Measurements from ENCODE around the gene BAHCC1. TPM values are rescaled to one million over a fixed set of nuclear protein-coding genes. Genes with fewer than 3 reads are reported as not detected.

The BAHCC1 gene
- total RNA-seq, 2 experiments from 2014 or later = 0.20 to 0.41 TPM

DNA sequence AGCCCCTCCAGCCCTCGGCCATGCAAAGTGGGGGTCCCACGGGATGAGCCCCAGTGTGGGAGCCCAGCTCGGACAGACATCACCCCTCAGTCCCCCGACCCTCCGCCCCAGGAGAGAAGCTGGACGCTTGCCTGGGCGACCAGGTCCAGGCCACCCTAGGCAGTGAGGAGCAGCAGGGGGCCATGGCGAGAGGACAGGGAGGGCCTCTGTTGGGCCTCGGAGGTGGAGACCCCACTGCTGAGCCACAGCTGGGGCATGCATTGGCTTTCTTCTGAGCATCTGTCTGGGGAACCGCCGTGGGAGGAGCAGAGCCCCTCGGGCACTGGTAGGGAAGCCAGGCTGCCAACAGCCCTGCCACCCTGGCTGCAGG lies 104.3 kb downstream of the BAHCC1 start:
- no peaks in the 10 kb centered on the region for H3K36me3 Mint-ChIP-seq (ENCODE audit: low read depth)
- no peaks in the 10 kb centered on the region for H3K27me3 ChIP-seq (ENCODE audit: control insufficient read depth in 1 of 2, insufficient read depth in 2 of 2, low read length in 2 of 2)

GRCh38 chr17:81500047-81500446 lies 104.8 kb downstream of the BAHCC1 start:
- no peaks in the 10 kb centered on the region for H3K27me3 ChIP-seq (ENCODE audit: control insufficient read depth in 1 of 2, insufficient read depth in 2 of 2, low read length in 2 of 2)
- CTCF ChIA-PET = no interaction called here
- no peak overlapping the region for H3K4me3 ChIP-seq (ENCODE audit: low read length)
- H3K36me3 Mint-ChIP-seq (ENCODE audit: low read depth) = no peaks in the 10 kb centered on the region
- POLR2A ChIA-PET = interaction anchor here (0.6 to 2.4 kb wide), 3 partner anchors 8 to 159 kb away, joined by 4 to 8 read pairs (median 4); partner anchors contain the start of gene ACTG1
- H3K9me3 Mint-ChIP-seq = no peaks in the 10 kb centered on the region
- TF ChIP-seq CTCF (IDR thresholded peaks at IDR 0.05) = no peak
- DNase-seq (no peak), ATAC-seq (ENCODE audit: poor library complexity) (no peak)
- no peaks in the 10 kb centered on the region for H3K36me3 ChIP-seq (ENCODE audit: insufficient read depth, low read length)
- H3K4me1 ChIP-seq (ENCODE audit: insufficient read depth, low read length) = peaks cover under 1% of the 10 kb centered on the region
- no peaks in the 10 kb centered on the region for H3K9me3 ChIP-seq (ENCODE audit: control insufficient read depth in 1 of 2, insufficient read depth in 1 of 2, low read length in 2 of 2)
- no peaks in the 10 kb centered on the region for H3K4me1 Mint-ChIP-seq (ENCODE audit: low read depth)
- H3K4me3 Mint-ChIP-seq = no peak overlapping the region
- H3K27ac ChIP-seq (ENCODE audit: low read depth in 1 of 2, low read length in 2 of 2) = no peak overlapping the region
- peaks cover 2% of the 10 kb centered on the region for H3K27me3 Mint-ChIP-seq
- no peak overlapping the region for H3K27ac Mint-ChIP-seq
- intact Hi-C loops (cut with DNase I, micrococcal nuclease) = no loop called here

More for the DNA sequence above, 104.3 kb downstream of the BAHCC1 start:
- Histone ChIP-seq H3K27ac (ENCODE audit: low read depth in 1 of 2, low read length in 2 of 2) (no peak overlapping the region), H3K4me3 (ENCODE audit: low read length) (no peak overlapping the region), H3K9me3 (ENCODE audit: control insufficient read depth in 1 of 2, insufficient read depth in 1 of 2, low read length in 2 of 2) (no peaks in the 10 kb centered on the region), H3K36me3 (ENCODE audit: insufficient read depth, low read length) (no peaks in the 10 kb centered on the region), H3K4me1 (ENCODE audit: insufficient read depth, low read length) (peaks cover 5% of the 10 kb centered on the region)
- intact Hi-C loops (cut with DNase I, micrococcal nuclease) = no loop called here
- no peak overlapping the region for H3K27ac Mint-ChIP-seq
- TF ChIP-seq CTCF (IDR thresholded peaks at IDR 0.05) = no peak
- H3K4me1 Mint-ChIP-seq (ENCODE audit: low read depth) = no peaks in the 10 kb centered on the region
- ChIA-PET CTCF (no interaction called here), POLR2A (interaction anchor here (0.6 to 2.4 kb wide), 4 partner anchors 8 to 159 kb away, joined by 4 to 8 read pairs (median 6); partner anchors contain the start of gene ACTG1)
- no peaks in the 10 kb centered on the region for H3K9me3 Mint-ChIP-seq
- H3K4me3 Mint-ChIP-seq = no peak overlapping the region
- DNase-seq = no peak
- peaks cover 7% of the 10 kb centered on the region for H3K27me3 Mint-ChIP-seq
- ATAC-seq (ENCODE audit: poor library complexity) = no peak

- Histone ChIP-seq H3K27me3 (ENCODE audit: control insufficient read depth in 1 of 2, insufficient read depth in 2 of 2, low read length in 2 of 2) (no peaks in the 10 kb centered on the region), H3K9me3 (ENCODE audit: control insufficient read depth in 1 of 2, insufficient read depth in 1 of 2, low read length in 2 of 2) (no peaks in the 10 kb centered on the region), H3K4me3 (ENCODE audit: low read length) (no peak overlapping the region), H3K27ac (ENCODE audit: low read depth in 1 of 2, low read length in 2 of 2) (no peak overlapping the region), H3K36me3 (ENCODE audit: insufficient read depth, low read length) (no peaks in the 10 kb centered on the region), H3K4me1 (ENCODE audit: insufficient read depth, low read length) (no peaks in the 10 kb centered on the region)
- DNase-seq (no peak), ATAC-seq (ENCODE audit: poor library complexity) (no peak)
- H3K4me1 Mint-ChIP-seq (ENCODE audit: low read depth) = peaks cover 1% of the 10 kb centered on the region
- no peak for TF ChIP-seq CTCF (IDR thresholded peaks at IDR 0.05)
- intact Hi-C loops (cut with DNase I, micrococcal nuclease) = no loop called here
- H3K27me3 Mint-ChIP-seq = no peaks in the 10 kb centered on the region
- ChIA-PET CTCF (no interaction called here), POLR2A (interaction anchor here (0.6 to 1.6 kb wide), 2 partner anchors 10 to 11 kb away, joined by 3 read pairs; partner anchors contain the start of gene ACTG1)
- no peaks in the 10 kb centered on the region for H3K9me3 Mint-ChIP-seq
- H3K36me3 Mint-ChIP-seq (ENCODE audit: low read depth) = peaks cover under 1% of the 10 kb centered on the region
- H3K4me3 Mint-ChIP-seq = no peak overlapping the region
- no peak overlapping the region for H3K27ac Mint-ChIP-seq
Measured at GRCh38 chr17:81502471-81503017, 107.3 kb downstream of the BAHCC1 start.

All from CD4-positive, alpha-beta T cell (primary cell).